ENCODE data around the gene SMIM35.

The SMIM35 gene

DNA sequence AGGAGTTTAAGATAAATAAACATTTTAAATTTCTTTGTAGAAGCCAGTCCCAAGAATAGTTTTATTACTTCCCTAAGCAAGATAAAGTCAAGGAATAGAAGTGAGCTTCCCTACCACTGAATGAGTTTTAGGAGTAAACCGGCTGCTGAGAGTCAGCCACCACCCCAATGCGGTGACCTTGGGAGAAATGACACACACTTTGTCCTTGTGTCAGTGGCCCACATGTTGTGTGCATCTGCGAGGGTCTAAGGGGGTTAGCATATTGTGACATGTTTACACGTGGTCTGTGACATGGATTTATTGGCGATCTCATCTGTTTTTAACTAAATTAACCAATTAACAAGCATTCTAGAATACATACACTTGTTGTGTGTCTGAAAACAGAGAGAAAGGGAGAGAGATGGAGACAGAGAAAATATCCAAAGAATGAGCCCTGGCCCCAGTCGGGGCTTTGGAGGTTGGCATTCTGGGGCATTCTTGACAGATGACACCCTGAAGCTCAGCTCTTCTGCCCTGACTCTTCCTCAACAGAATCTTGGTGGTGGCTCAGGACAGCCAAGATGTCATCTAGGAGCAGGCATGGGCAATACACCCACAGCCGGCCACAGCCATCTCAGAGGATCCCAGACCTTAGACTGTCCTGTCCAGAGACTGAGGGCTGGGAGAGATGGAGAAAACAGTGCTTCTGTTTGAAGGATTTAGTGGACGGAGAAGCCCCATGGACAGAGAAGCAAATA is 39.6 kb downstream of the SMIM35 start:
- Histone ChIP-seq H3K27ac (ENCODE audit: low read depth, low read length) (no peak overlapping the region), H3K9ac (ENCODE audit: low read depth, low read length) (no peak overlapping the region), H3K36me3 (ENCODE audit: control insufficient read depth, insufficient read depth, low read length) (no peaks in the 10 kb centered on the region)

DNA sequence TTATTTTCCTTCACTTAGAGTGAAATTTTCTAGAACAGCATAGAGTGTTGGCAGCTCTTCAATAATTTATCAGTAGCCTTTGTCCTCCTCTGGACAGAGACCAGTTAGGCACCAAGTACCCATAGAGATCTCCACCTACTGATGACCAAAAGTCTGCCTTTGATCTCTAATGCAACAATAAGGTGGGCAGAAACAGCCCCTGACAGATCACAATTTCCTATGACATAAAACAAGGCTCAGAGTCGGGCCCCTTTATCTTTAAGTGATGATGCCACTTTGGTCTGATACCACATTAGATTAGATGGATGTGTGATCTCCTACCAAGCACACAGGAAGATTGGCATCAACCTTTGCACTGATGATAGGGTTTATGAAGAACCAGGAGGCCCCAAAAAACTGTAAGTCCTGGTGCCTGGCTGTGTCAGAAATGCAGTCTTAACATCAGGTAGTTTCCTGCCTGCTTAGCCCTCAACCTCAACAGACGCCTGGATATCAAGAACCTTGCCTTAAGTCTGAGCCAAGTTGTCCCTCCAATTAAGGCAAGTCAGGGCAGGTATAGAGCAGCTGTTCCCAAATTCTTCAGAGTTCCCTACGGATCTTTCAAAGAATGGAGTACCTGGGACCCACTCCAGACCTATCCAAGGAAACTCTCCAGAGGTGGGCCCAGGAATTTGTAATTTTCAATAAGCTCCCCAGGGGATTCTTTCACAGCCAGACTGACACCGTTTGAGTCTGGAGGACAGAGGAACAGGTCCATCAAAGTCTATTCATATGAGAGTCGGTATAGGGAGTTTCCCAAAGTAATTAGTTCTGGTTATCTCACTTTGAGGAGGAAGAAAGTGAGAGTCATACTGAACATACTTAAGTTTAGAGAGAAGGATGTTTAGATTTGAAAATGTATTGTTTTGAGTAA is 40.5 kb downstream of the SMIM35 start:
- Histone ChIP-seq H3K27ac (ENCODE audit: low read depth, low read length) (no peak overlapping the region), H3K4me1 (ENCODE audit: control insufficient read depth, insufficient read depth, low read length) (no peaks in the 10 kb centered on the region), H3K36me3 (ENCODE audit: control insufficient read depth, insufficient read depth, low read length) (no peaks in the 10 kb centered on the region), H3K9ac (ENCODE audit: low read depth, low read length) (no peak overlapping the region), H3K9me3 (ENCODE audit: control insufficient read depth, insufficient read depth, low read length) (no peaks in the 10 kb centered on the region), H3K27me3 (ENCODE audit: control insufficient read depth, insufficient read depth, low read length) (no peaks in the 10 kb centered on the region), H3K4me3 (ENCODE audit: low read depth, low read length) (no peak overlapping the region)

More for the DNA sequence above, 39.6 kb downstream of the SMIM35 start:
- Histone ChIP-seq H3K4me1 (ENCODE audit: control insufficient read depth, insufficient read depth, low read length) (no peaks in the 10 kb centered on the region), H3K27me3 (ENCODE audit: control insufficient read depth, insufficient read depth, low read length) (no peaks in the 10 kb centered on the region), H3K9me3 (ENCODE audit: control insufficient read depth, insufficient read depth, low read length) (no peaks in the 10 kb centered on the region), H3K4me3 (ENCODE audit: low read depth, low read length) (no peak overlapping the region)

DNA sequence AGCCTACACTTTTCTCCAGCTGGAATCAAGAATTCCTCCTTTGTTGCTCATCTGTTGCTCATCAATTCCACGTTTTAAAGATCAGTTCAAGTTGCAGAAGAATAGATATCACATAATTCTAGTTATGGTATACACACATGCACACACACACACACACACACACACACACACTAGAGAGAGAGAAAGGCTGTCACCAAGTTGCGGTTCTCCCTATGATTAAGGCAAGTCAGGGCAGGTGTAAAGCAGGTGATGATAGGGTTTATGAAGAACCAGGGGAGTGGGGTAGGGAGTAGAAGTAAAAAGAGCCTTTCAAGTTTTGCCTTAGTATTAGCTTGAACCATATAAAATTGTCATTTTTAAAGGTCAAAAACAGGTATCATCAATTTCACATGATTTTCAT is 41.6 kb downstream of the SMIM35 start:
- Histone ChIP-seq H3K9me3 (ENCODE audit: control insufficient read depth, insufficient read depth, low read length) (no peaks in the 10 kb centered on the region), H3K36me3 (ENCODE audit: control insufficient read depth, insufficient read depth, low read length) (no peaks in the 10 kb centered on the region), H3K4me3 (ENCODE audit: low read depth, low read length) (no peak overlapping the region), H3K27me3 (ENCODE audit: control insufficient read depth, insufficient read depth, low read length) (no peaks in the 10 kb centered on the region), H3K4me1 (ENCODE audit: control insufficient read depth, insufficient read depth, low read length) (no peaks in the 10 kb centered on the region), H3K27ac (ENCODE audit: low read depth, low read length) (no peak overlapping the region), H3K9ac (ENCODE audit: low read depth, low read length) (no peak overlapping the region)

DNA sequence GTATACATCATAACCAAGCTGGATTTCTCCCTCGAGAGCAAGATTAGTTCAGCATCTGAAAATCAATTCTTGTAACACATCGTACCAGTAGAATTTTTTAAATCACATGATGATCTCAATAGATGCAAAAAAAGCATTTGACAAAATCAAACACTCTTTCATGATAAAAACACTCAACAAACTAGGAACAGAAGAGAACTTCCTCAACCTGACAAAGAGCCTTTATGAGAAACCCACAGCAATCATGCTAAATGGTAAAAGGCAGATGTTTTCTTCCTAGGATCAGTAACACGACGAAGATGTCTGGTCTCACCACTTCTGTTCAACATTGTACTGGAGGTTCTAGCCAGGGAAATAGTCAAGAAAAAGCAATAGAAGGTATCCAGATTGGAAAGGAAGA is 44.0 kb downstream of the SMIM35 start:
- H3K27ac ChIP-seq (ENCODE audit: low read depth, low read length), result no peak overlapping the region
- no peaks in the 10 kb centered on the region for H3K27me3 ChIP-seq (ENCODE audit: control insufficient read depth, insufficient read depth, low read length)
- H3K9me3 ChIP-seq (ENCODE audit: control insufficient read depth, insufficient read depth, low read length), result no peaks in the 10 kb centered on the region
- no peaks in the 10 kb centered on the region for H3K36me3 ChIP-seq (ENCODE audit: control insufficient read depth, insufficient read depth, low read length)
- H3K4me3 ChIP-seq (ENCODE audit: low read depth, low read length), result no peak overlapping the region
- H3K9ac ChIP-seq (ENCODE audit: low read depth, low read length), result no peak overlapping the region
- H3K4me1 ChIP-seq (ENCODE audit: control insufficient read depth, insufficient read depth, low read length), result no peaks in the 10 kb centered on the region

DNA sequence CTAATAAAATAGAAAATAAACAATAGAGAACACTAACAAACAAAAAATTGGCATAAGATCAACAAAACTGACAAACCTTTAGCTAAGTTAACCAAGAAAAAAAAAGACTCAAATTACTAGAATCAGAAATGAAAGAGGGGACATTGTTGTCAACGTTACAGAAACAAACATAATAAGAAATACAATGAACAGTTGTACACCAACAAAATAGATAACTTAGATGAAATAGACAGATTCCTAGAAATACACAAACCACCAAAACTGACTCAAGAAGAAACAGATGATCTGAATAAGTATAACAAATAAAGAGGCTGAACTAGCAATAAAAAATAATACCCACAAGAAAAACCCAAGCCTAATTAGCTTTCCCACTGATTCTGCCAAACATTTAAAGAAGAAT is 44.6 kb downstream of the SMIM35 start:
- H3K27me3 ChIP-seq (ENCODE audit: control insufficient read depth, insufficient read depth, low read length), result no peaks in the 10 kb centered on the region
- no peaks in the 10 kb centered on the region for H3K9me3 ChIP-seq (ENCODE audit: control insufficient read depth, insufficient read depth, low read length)
- H3K36me3 ChIP-seq (ENCODE audit: control insufficient read depth, insufficient read depth, low read length), result no peaks in the 10 kb centered on the region
- H3K9ac ChIP-seq (ENCODE audit: low read depth, low read length), result no peak overlapping the region
- no peak overlapping the region for H3K4me3 ChIP-seq (ENCODE audit: low read depth, low read length)
- no peaks in the 10 kb centered on the region for H3K4me1 ChIP-seq (ENCODE audit: control insufficient read depth, insufficient read depth, low read length)
- no peak overlapping the region for H3K27ac ChIP-seq (ENCODE audit: low read depth, low read length)

DNA sequence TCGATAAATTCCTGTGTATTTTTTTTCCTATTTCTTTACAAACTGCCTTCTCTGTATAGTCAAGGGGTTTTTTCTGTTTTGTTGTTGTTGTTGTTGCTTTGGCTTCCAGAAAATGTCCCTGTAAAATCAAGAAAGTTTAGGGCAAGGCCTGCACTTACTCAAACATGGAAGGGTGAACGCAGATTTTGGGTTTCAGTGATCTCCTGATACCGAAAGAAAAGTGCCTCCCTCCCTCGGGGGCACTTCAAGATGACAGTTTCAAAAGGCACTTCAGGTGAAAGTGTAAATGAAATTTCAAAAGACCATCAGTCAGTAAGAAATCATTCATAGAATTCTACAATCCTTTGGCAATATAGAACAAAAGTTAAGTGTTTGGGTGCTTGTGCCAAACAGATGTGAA is 53.3 kb downstream of the SMIM35 start:
- no peaks in the 10 kb centered on the region for H3K4me1 ChIP-seq (ENCODE audit: control insufficient read depth, insufficient read depth, low read length)

DNA sequence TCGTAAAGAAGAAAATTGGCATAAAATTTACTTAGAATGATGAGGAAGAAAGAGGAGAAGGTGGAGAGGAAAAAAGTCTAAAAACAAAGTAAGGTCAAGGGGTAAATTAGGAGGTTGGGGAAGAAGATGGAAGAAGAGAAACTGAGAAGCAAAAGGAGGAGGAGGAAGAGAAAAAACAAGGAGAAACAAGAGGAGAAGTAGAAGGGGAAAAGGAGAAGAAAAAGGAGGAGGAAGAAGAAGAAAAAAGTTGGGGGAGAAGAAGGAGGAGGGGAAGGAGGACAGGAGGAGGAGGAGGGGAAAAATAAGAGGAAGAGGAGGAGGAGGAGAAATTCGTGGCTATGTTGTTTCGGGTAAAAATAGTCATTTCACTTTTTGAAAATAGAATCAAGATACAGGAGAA is 58.1 kb downstream of the SMIM35 start:
- no peaks in the 10 kb centered on the region for H3K36me3 ChIP-seq (ENCODE audit: control insufficient read depth, insufficient read depth, low read length)
- H3K27ac ChIP-seq (ENCODE audit: low read depth, low read length), result no peak overlapping the region
- no peaks in the 10 kb centered on the region for H3K9me3 ChIP-seq (ENCODE audit: control insufficient read depth, insufficient read depth, low read length)
- H3K27me3 ChIP-seq (ENCODE audit: control insufficient read depth, insufficient read depth, low read length), result no peaks in the 10 kb centered on the region
- no peaks in the 10 kb centered on the region for H3K4me1 ChIP-seq (ENCODE audit: control insufficient read depth, insufficient read depth, low read length)
- no peak overlapping the region for H3K4me3 ChIP-seq (ENCODE audit: low read depth, low read length)
- H3K9ac ChIP-seq (ENCODE audit: low read depth, low read length), result no peak overlapping the region

More for the DNA sequence above, 53.3 kb downstream of the SMIM35 start:
- Histone ChIP-seq H3K4me3 (ENCODE audit: low read depth, low read length) (no peak overlapping the region), H3K9me3 (ENCODE audit: control insufficient read depth, insufficient read depth, low read length) (no peaks in the 10 kb centered on the region), H3K36me3 (ENCODE audit: control insufficient read depth, insufficient read depth, low read length) (no peaks in the 10 kb centered on the region), H3K9ac (ENCODE audit: low read depth, low read length) (no peak overlapping the region), H3K27me3 (ENCODE audit: control insufficient read depth, insufficient read depth, low read length) (no peaks in the 10 kb centered on the region), H3K27ac (ENCODE audit: low read depth, low read length) (no peak overlapping the region)

DNA sequence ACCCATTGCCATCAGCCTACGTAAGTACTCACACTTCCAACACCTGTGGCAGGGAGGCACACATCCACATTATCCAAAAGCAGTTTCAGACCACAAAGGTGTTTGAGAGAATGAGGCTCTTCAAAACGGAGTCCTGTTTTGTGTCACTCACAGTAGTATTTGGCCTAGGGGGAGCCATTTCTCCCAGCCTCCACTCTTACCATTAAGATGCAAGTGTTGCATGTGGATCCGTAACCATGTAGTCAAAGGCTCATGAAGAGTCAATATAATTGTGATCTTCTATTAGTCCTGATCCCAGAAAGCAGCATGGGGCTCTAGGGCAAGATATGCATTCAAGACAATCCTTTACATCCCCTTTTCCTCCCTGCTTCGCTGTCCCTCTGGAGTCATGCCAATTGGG is 59.1 kb downstream of the SMIM35 start:
- Histone ChIP-seq H3K4me3 (ENCODE audit: low read depth, low read length) (no peak overlapping the region), H3K4me1 (ENCODE audit: control insufficient read depth, insufficient read depth, low read length) (no peaks in the 10 kb centered on the region), H3K27me3 (ENCODE audit: control insufficient read depth, insufficient read depth, low read length) (no peaks in the 10 kb centered on the region), H3K36me3 (ENCODE audit: control insufficient read depth, insufficient read depth, low read length) (no peaks in the 10 kb centered on the region), H3K9me3 (ENCODE audit: control insufficient read depth, insufficient read depth, low read length) (no peaks in the 10 kb centered on the region), H3K9ac (ENCODE audit: low read depth, low read length) (no peak overlapping the region), H3K27ac (ENCODE audit: low read depth, low read length) (no peak overlapping the region)

DNA sequence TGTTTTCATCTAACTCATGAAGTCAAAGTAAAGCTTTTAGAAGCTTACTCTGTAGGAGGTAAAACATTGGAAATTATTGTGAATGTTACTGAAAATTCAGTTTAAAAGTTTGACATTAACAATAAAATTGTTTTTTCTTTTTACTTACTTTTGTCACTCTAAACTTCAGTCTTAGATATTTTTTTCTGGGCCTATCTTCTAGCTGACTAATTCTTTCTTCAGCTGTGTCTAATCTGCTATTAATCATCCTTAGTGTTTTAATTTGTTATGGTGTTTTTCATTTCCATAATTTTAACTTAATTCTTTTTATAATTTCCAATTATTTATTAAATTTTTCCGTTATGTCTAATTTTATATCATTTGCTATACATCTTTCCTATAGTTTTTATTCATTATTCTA is 65.6 kb downstream of the SMIM35 start:
- H3K9me3 ChIP-seq (ENCODE audit: control insufficient read depth, insufficient read depth, low read length), result no peaks in the 10 kb centered on the region
- no peak overlapping the region for H3K9ac ChIP-seq (ENCODE audit: low read depth, low read length)
- H3K27me3 ChIP-seq (ENCODE audit: control insufficient read depth, insufficient read depth, low read length), result no peaks in the 10 kb centered on the region
- no peak overlapping the region for H3K4me3 ChIP-seq (ENCODE audit: low read depth, low read length)
- H3K4me1 ChIP-seq (ENCODE audit: control insufficient read depth, insufficient read depth, low read length), result no peaks in the 10 kb centered on the region
- H3K27ac ChIP-seq (ENCODE audit: low read depth, low read length), result no peak overlapping the region
- H3K36me3 ChIP-seq (ENCODE audit: control insufficient read depth, insufficient read depth, low read length), result no peaks in the 10 kb centered on the region

DNA sequence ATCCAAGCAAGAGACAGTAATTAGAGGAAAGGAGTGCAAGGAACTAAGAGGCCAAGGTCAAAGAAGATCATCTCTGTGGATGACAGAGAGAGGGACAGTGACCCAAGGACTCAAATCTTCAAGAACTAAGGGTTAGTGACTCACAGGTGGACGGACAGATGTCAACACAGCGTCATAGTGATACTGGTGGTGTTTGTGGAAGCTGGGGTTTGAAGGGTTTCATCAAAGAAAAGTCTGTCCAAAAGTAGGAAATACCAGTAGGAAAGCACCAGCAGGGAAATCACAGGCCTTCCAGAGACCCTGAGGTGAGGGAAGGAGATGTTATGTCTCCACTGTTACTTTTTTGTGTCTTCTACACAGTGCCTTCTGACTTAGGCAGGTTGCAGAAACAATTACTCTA is 68.4 kb downstream of the SMIM35 start:
- Histone ChIP-seq H3K9ac (ENCODE audit: low read depth, low read length) (no peak overlapping the region), H3K4me3 (ENCODE audit: low read depth, low read length) (no peak overlapping the region), H3K36me3 (ENCODE audit: control insufficient read depth, insufficient read depth, low read length) (no peaks in the 10 kb centered on the region), H3K4me1 (ENCODE audit: control insufficient read depth, insufficient read depth, low read length) (no peaks in the 10 kb centered on the region), H3K27ac (ENCODE audit: low read depth, low read length) (no peak overlapping the region), H3K27me3 (ENCODE audit: control insufficient read depth, insufficient read depth, low read length) (no peaks in the 10 kb centered on the region), H3K9me3 (ENCODE audit: control insufficient read depth, insufficient read depth, low read length) (no peaks in the 10 kb centered on the region)

DNA sequence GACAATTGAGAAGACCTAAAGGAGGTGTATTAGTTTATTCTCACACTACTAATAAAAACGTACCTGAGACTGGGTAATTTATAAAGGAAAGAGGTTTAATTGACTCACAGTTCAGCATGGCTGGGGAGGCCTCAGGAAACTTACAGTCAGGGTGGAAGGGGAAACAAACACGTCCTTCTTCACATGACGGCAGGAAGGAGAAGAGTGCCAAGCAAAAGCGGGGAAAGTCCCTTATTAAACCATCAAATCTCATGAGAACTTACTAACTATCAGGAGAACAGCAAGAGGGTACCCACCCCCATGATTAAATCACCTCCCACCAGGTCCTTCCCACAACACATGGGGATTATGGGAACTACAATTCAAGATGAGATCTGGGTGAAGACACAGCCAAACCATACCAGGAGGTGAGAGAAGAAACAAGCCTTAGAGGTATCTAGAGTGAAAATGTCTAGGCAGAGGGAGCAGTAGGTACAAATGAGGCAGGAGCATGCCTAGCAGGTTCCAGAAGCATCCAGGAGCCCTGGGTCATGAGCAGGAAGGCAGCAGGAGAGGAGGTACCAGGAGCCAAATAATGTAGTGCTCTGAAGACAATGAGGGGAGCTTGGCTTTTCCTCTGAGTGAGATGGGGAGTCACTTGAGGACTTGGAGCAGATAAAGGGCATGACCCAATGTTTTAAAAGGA is 69.0 kb downstream of the SMIM35 start:
- H3K27ac ChIP-seq (ENCODE audit: low read depth, low read length), result no peak overlapping the region
- H3K9me3 ChIP-seq (ENCODE audit: control insufficient read depth, insufficient read depth, low read length), result no peaks in the 10 kb centered on the region
- H3K9ac ChIP-seq (ENCODE audit: low read depth, low read length), result no peak overlapping the region
- no peak overlapping the region for H3K4me3 ChIP-seq (ENCODE audit: low read depth, low read length)
- H3K27me3 ChIP-seq (ENCODE audit: control insufficient read depth, insufficient read depth, low read length), result no peaks in the 10 kb centered on the region
- H3K4me1 ChIP-seq (ENCODE audit: control insufficient read depth, insufficient read depth, low read length), result no peaks in the 10 kb centered on the region
- no peaks in the 10 kb centered on the region for H3K36me3 ChIP-seq (ENCODE audit: control insufficient read depth, insufficient read depth, low read length)
